CD14-positive monocyte (primary cell): ENCODE measurements around the gene CABLES2. TPM values are rescaled to one million over a fixed set of nuclear protein-coding genes. Genes with fewer than 3 reads are reported as not detected.

ENCODE experiments used
- DNase-seq, 3 donors: peaks; one replicate each; pipeline ENCODE4 v3.0.0-alpha.2; 2011 to 2022
- H2AFZ ChIP-seq: 2 replicates; pipeline ENCODE4 v1.6.0; 2012; ENCODE audit warnings: mild to moderate bottlenecking, low read depth, low read length, inconsistent platforms; ENCODE audit not compliant: insufficient read depth, poor library complexity, severe bottlenecking
- H3K27ac ChIP-seq, 2 donors: 1 replicate in 1 of 2; 2 replicates in 1 of 2; pipeline ENCODE4 v1.5.1; 2012 to 2013; ENCODE audit warnings: low read length in 2 of 2, control low read depth in 1 of 2, inconsistent platforms in 1 of 2, low read depth in 1 of 2, mild to moderate bottlenecking in 1 of 2
- H3K27me3 ChIP-seq, 2 donors: one replicate each; pipeline versions ENCODE4 v1.6.0 to v1.6.1; 2011 to 2013; ENCODE audit warnings: low read length in 2 of 2; ENCODE audit not compliant: control insufficient read depth in 2 of 2, insufficient read depth in 2 of 2
- H3K36me3 ChIP-seq, 2 donors: replicated peaks in 1 of 2; 1 replicate in 1 of 2; 2 replicates in 1 of 2; pipeline versions ENCODE4 v1.5.1 to v1.6.1; 2012 to 2013; ENCODE audit warnings: low read length in 2 of 2, control low read depth in 1 of 2, inconsistent platforms in 1 of 2, mild to moderate bottlenecking in 1 of 2; ENCODE audit not compliant: insufficient read depth in 2 of 2, control insufficient read depth in 1 of 2
- H3K4me1 ChIP-seq, 2 donors: 1 replicate in 1 of 2; 2 replicates in 1 of 2; pipeline versions ENCODE4 v1.5.1 to v1.6.1; 2012 to 2013; ENCODE audit warnings: low read length in 2 of 2, control low read depth in 1 of 2, inconsistent platforms in 1 of 2, mild to moderate bottlenecking in 1 of 2, moderate library complexity in 1 of 2; ENCODE audit not compliant: insufficient read depth in 2 of 2, control insufficient read depth in 1 of 2
- H3K4me2 ChIP-seq: replicated peaks from 2 replicates; pipeline ENCODE3; 2012; ENCODE audit warnings: low read length, moderate library complexity, mild to moderate bottlenecking; ENCODE audit not compliant: poor library complexity, severe bottlenecking; ENCODE audit errors: extremely low read depth
- H3K4me3 ChIP-seq, 3 experiments: fragments of 200-600 bp in 1 of 3; sonication (generic) in 1 of 3; replicated peaks in 1 of 3; 1 replicate in 2 of 3; 2 replicates in 1 of 3; pipeline ENCODE4 v1.5.1; 2011 to 2013; ENCODE audit warnings: low read length in 3 of 3, mild to moderate bottlenecking in 3 of 3, control low read depth in 2 of 3, low read depth in 2 of 3, inconsistent platforms in 1 of 3, moderate library complexity in 1 of 3
- H3K79me2 ChIP-seq: 2 replicates; pipeline ENCODE4 v1.6.0; 2012; ENCODE audit warnings: mild to moderate bottlenecking, control low read depth, inconsistent platforms, low read length, moderate library complexity; ENCODE audit not compliant: insufficient read depth
- H3K9ac ChIP-seq: 2 replicates; pipeline ENCODE4 v1.6.0; 2017; ENCODE audit warnings: low read length, mild to moderate bottlenecking; ENCODE audit not compliant: insufficient read depth, poor library complexity, severe bottlenecking
- H3K9me3 ChIP-seq, 2 donors: replicated peaks in 1 of 2; 1 replicate in 1 of 2; 2 replicates in 1 of 2; pipeline versions ENCODE4 v1.5.1 to v1.6.1; 2012 to 2013; ENCODE audit warnings: low read length in 2 of 2, control low read depth in 1 of 2; ENCODE audit not compliant: control insufficient read depth in 1 of 2, insufficient read depth in 1 of 2
- H4K20me1 ChIP-seq: 2 replicates; pipeline ENCODE4 v1.6.0; 2012; ENCODE audit warnings: mild to moderate bottlenecking, low read length, control low read depth, moderate library complexity; ENCODE audit not compliant: insufficient read depth
- H3K27ac Mint-ChIP-seq, 7 donors: one replicate each; pipeline ENCODE4 v1.8.0; 2020; ENCODE audit warnings: mild to moderate bottlenecking in 7 of 7, mixed read lengths in 7 of 7, moderate library complexity in 6 of 7, inconsistent platforms in 2 of 7
- H3K27me3 Mint-ChIP-seq, 3 donors: one replicate each; pipeline ENCODE4 v1.8.0; 2021 to 2022; ENCODE audit warnings: low read depth in 3 of 3, mild to moderate bottlenecking in 3 of 3, mixed read lengths in 3 of 3, moderate library complexity in 3 of 3, inconsistent platforms in 1 of 3
- H3K36me3 Mint-ChIP-seq, 2 donors: one replicate each; pipeline ENCODE4 v1.8.0; 2020; ENCODE audit warnings: mixed read lengths in 2 of 2, inconsistent platforms in 1 of 2, mild to moderate bottlenecking in 1 of 2
- H3K4me1 Mint-ChIP-seq: one replicate; pipeline ENCODE4 v1.8.0; 2020; ENCODE audit warnings: mild to moderate bottlenecking, mixed read lengths
- H3K4me3 Mint-ChIP-seq, 2 donors: one replicate each; pipeline ENCODE4 v1.8.0; 2020; ENCODE audit warnings: mild to moderate bottlenecking in 2 of 2, mixed read lengths in 2 of 2, moderate library complexity in 1 of 2
- H3K9me3 Mint-ChIP-seq, 7 donors: one replicate each; pipeline ENCODE4 v1.8.0; 2020 to 2022; ENCODE audit warnings: mixed read lengths in 7 of 7, mild to moderate bottlenecking in 6 of 7, moderate library complexity in 6 of 7, inconsistent platforms in 2 of 7
- WGBS: methylation state at CpG from one replicate; pipeline ENCODE4 v1.1.5; 2013; ENCODE audit warnings: missing lambda C conversion rate; ENCODE audit not compliant: insufficient coverage; 5-methylcytosine and 5-hydroxymethylcytosine counted together
- intact Hi-C, 2 donors: fragments of 100-400 bp; cut with micrococcal nuclease; formaldehyde crosslinking; loops; one replicate each; pipeline versions ENCODE4 v1.15.0 to v1.15.1; 2023
- polyA plus RNA-seq, 3 donors: library from polyadenylated mRNA; depleted of rRNA in 1 of 3; unstranded in 2 of 3; stranded (reverse) in 1 of 3; fragments of 300-500 nt in 2 of 3; fragments of >200 nt in 1 of 3; fragmentation: Illumina TruSeq in 2 of 3; gene quantifications; 1 replicate in 2 of 3; 2 replicates in 1 of 3; pipeline ENCODE4 v1.2.3, GENCODE V29; 2012 to 2021
- TF ChIP-seq, protein P1 (sequence below): fragments of 200-600 bp; IDR thresholded peaks from one replicate; pipeline ENCODE4 v1.8.0; 2022; ENCODE audit warnings: antibody characterized with exemption, mild to moderate bottlenecking

CABLES2 gene
- polyA plus RNA-seq, 3 donors = 0.60 to 4.0 (median 0.61) TPM

DNA sequence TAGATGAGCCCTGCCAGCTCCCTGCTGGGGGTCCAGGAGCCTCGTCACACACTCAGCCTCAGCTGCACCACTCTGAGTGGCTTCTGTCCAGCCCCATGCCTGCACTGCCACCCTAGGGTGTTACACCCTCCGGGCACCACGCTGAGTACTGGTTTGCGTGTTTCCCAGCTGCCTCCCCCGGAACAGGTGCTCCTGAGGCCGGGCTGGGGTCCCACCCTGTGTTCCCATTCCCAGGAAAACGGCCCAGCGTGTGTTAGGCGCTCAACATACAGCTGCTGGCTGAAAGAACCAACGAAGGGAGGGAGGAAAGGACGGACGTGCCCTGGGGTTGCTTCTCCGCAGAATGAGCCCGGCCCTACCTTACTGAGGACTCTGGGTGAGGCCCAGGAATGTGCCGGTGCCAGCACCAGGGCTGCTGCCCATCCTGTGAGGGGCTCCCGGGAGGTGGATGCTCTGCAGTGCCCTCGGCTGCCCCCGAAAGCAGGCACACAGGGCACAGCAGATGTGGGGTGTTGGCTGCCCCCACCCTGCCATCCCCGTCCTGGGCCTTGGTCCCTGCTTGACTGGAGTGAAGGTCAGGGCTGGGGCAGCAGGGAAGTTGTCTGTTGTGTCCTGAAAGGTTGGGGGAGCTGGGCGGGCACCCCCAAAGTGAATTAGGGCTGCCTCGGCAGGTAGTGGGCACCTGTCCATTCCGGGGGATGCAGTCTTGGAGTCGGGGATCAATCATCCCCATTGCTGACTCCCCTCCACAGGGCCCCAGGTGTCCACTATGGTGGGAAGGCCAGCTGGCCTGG, 56.3 kb downstream of the CABLES2 start:
- Histone ChIP-seq H3K4me1 (no peaks in the 10 kb centered on the region), H3K9me3 (no peaks in the 10 kb centered on the region), H3K4me3 (no peak overlapping the region), H3K4me2 (no peak overlapping the region), H2AFZ (no peak overlapping the region), H3K36me3 (no peaks in the 10 kb centered on the region), H3K9ac (no peak overlapping the region), H4K20me1 (no peaks in the 10 kb centered on the region), H3K79me2 (no peaks in the 10 kb centered on the region), H3K27me3 (no peaks in the 10 kb centered on the region), H3K27ac (no peak overlapping the region)
- no peak for DNase-seq
- H3K27me3 Mint-ChIP-seq = peaks cover 0 to 2% (median under 1%) of the 10 kb centered on the region in 3 donors
- WGBS = 89% methylated on average over 20 of the region's 23 CpGs
- intact Hi-C loops = no loop called here
- peaks cover 3 to 13% (median 9%) of the 10 kb centered on the region in 7 donors for H3K9me3 Mint-ChIP-seq
- TF ChIP-seq, protein P1, sequence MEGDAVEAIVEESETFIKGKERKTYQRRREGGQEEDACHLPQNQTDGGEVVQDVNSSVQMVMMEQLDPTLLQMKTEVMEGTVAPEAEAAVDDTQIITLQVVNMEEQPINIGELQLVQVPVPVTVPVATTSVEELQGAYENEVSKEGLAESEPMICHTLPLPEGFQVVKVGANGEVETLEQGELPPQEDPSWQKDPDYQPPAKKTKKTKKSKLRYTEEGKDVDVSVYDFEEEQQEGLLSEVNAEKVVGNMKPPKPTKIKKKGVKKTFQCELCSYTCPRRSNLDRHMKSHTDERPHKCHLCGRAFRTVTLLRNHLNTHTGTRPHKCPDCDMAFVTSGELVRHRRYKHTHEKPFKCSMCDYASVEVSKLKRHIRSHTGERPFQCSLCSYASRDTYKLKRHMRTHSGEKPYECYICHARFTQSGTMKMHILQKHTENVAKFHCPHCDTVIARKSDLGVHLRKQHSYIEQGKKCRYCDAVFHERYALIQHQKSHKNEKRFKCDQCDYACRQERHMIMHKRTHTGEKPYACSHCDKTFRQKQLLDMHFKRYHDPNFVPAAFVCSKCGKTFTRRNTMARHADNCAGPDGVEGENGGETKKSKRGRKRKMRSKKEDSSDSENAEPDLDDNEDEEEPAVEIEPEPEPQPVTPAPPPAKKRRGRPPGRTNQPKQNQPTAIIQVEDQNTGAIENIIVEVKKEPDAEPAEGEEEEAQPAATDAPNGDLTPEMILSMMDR = no peak
- no peak overlapping the region for H3K27ac Mint-ChIP-seq
- no peak overlapping the region for H3K4me3 Mint-ChIP-seq
- no peaks in the 10 kb centered on the region for H3K36me3 Mint-ChIP-seq
- no peaks in the 10 kb centered on the region for H3K4me1 Mint-ChIP-seq

DNA sequence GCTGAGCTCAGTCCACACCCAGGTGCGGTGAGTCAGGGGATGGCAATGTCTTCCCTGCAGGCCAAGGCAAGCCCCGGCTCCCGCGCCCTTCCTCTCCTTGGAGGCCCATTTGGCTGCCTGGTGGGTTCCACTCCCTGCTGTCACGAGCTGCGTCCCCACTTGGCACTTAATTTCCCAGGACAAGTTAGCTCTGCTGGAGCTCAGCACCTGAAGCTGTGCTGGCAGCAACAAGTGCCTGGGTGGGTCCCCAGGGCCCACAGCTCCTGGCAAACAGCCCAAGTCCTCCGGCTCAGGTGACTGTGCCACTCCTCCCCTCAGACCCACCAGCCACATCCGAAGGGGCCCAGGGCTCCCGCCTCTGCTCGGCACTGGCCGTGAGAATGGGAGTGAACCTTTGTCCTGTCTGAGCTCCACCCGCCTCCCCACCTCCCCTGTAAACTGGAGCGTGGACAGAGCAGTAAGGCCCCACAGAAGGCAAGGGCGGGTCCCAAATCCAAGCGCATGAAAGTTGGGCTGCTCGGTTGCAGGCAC, 56.9 kb downstream of the CABLES2 start:
- TF ChIP-seq, protein P1 = no peak
- peaks cover 0 to 2% (median 0%) of the 10 kb centered on the region in 3 donors for H3K27me3 Mint-ChIP-seq
- 98% methylated on average over 12 of the region's 16 CpGs for WGBS

More for the DNA sequence above, 56.9 kb downstream of the CABLES2 start:
- H3K4me3 ChIP-seq = no peak overlapping the region
- intact Hi-C loops = no loop called here
- Mint-ChIP-seq H3K4me3 (no peak overlapping the region), H3K36me3 (no peaks in the 10 kb centered on the region), H3K4me1 (no peaks in the 10 kb centered on the region), H3K27ac (no peak overlapping the region), H3K9me3 (peaks cover 3 to 13% (median 9%) of the 10 kb centered on the region in 7 donors)
- H3K9ac ChIP-seq = no peak overlapping the region
- no peaks in the 10 kb centered on the region for H4K20me1 ChIP-seq
- no peak overlapping the region for H3K27ac ChIP-seq
- H3K27me3 ChIP-seq = no peaks in the 10 kb centered on the region
- no peaks in the 10 kb centered on the region for H3K79me2 ChIP-seq
- no peaks in the 10 kb centered on the region for H3K9me3 ChIP-seq
- H3K36me3 ChIP-seq = no peaks in the 10 kb centered on the region
- DNase-seq = no peak
- H2AFZ ChIP-seq = no peak overlapping the region
- no peaks in the 10 kb centered on the region for H3K4me1 ChIP-seq
- H3K4me2 ChIP-seq = no peak overlapping the region
